GM20431 (cell line): ENCODE measurements around the gene TMEM9.

Experiments used
- in situ Hi-C: fragments of 300-500 bp; cut with MseI, MboI; formaldehyde crosslinking; loops from one replicate; pipeline ENCODE4 v1.15.0; 2020; ENCODE audit warnings: low sequenced_read_pairs; ENCODE audit not compliant: unreplicated experiment

TMEM9 gene

GRCh38 chr1:201154389-201155165 is at the start of gene TMEM9:
Gene TMEM9 (minus strand): TSS chr1:201154474. CDS start chr1:201153923, 551 bp downstream.
- in situ Hi-C loops = no loop called here

- in situ Hi-C loops = no loop called here
Measured at GRCh38 chr1:201198598-201198997, 44.3 kb upstream of the TMEM9 start.

GRCh38 chr1:201194046-201194445 is 39.8 kb upstream of the TMEM9 start:
- in situ Hi-C loops = no loop called here

GRCh38 chr1:201192261-201192788 is 38.1 kb upstream of the TMEM9 start:
- in situ Hi-C loops = no loop called here

- in situ Hi-C loops = no loop called here
Measured at GRCh38 chr1:201191653-201192260, 37.5 kb upstream of the TMEM9 start.

GRCh38 chr1:201190624-201191051 is 36.4 kb upstream of the TMEM9 start, which contains the start of gene IGFN1:
Gene IGFN1 (plus strand): TSS chr1:201190824. CDS start chr1:201193294, 2,470 bp downstream.
- in situ Hi-C loops = no loop called here

- in situ Hi-C loops = no loop called here
Measured at GRCh38 chr1:201190005-201190404, 35.7 kb upstream of the TMEM9 start.

GRCh38 chr1:201189085-201189484 is 34.8 kb upstream of the TMEM9 start:
- in situ Hi-C loops = no loop called here

GRCh38 chr1:201186192-201186591 is 31.9 kb upstream of the TMEM9 start:
- in situ Hi-C loops = no loop called here

GRCh38 chr1:201185527-201186128 is 31.4 kb upstream of the TMEM9 start:
- in situ Hi-C loops = no loop called here

GRCh38 chr1:201185123-201185453 is 30.8 kb upstream of the TMEM9 start:
- in situ Hi-C loops = no loop called here

GRCh38 chr1:201184307-201185122 is 30.2 kb upstream of the TMEM9 start:
- in situ Hi-C loops = no loop called here

GRCh38 chr1:201183753-201184152 is 29.5 kb upstream of the TMEM9 start:
- in situ Hi-C loops = no loop called here

GRCh38 chr1:201183209-201183608 is 28.9 kb upstream of the TMEM9 start:
- in situ Hi-C loops = no loop called here

- in situ Hi-C loops = no loop called here
Measured at GRCh38 chr1:201181726-201182125, 27.5 kb upstream of the TMEM9 start.

GRCh38 chr1:201181323-201181722 is 27.0 kb upstream of the TMEM9 start:
- in situ Hi-C loops = no loop called here

- in situ Hi-C loops = no loop called here
Measured at GRCh38 chr1:201180901-201181300, 26.6 kb upstream of the TMEM9 start.

- in situ Hi-C loops = no loop called here
Measured at GRCh38 chr1:201180141-201180540, 25.9 kb upstream of the TMEM9 start.

GRCh38 chr1:201178718-201179117 is 24.4 kb upstream of the TMEM9 start:
- in situ Hi-C loops = no loop called here

- in situ Hi-C loops = no loop called here
Measured at GRCh38 chr1:201176940-201177339, 22.7 kb upstream of the TMEM9 start.
